Breast epithelium (tissue), 3 donors: ENCODE measurements around the gene GOLGA8Q.
"Not testable (repeated sequence)": the region's sequence is repeated elsewhere in the genome, so short reads cannot be mapped to it uniquely, and the experiment has no call there.

Source experiments
- POLR2A ChIP-seq: fragments of 450-650 bp; IDR thresholded peaks from one replicate; pipeline ENCODE4 v1.6.1; 2016; ENCODE audit warnings: antibody characterized with exemption, mild to moderate bottlenecking, moderate library complexity
- POLR2AphosphoS5 ChIP-seq, 3 donors: sonication (generic); formaldehyde crosslinking; IDR thresholded peaks; one replicate each; pipeline ENCODE4 v1.6.1; 2017; ENCODE audit warnings: antibody characterized with exemption in 3 of 3
- TF ChIP-seq, protein P1 (sequence below), 3 donors: fragments of 450-650 bp; IDR thresholded peaks; one replicate each; pipeline ENCODE4 v1.5.1; 2016 to 2017; ENCODE audit warnings: antibody characterized with exemption in 3 of 3, mild to moderate bottlenecking in 3 of 3, moderate library complexity in 3 of 3

DNA sequence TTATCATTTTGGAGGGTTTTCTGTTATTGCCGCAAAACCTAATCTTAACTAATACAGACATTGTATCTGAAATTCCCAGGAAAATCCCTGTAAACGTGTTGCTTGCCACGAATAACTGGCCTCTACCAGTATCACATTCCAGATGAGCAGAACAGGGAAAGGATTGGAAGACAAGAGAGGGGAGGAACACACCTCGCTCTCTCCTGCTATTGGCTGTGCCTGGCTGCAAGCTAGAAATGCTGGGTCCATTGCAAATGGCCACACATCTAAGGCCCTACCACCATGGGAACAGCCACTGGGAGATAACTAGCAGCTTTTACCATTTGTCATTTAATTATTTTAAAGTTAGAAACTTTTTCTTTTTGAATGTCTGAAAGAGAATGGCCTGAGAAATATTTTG is 37.3 kb upstream of the GOLGA8Q start:
- not testable (repeated sequence) for TF ChIP-seq POLR2A; POLR2AphosphoS5 (IDR thresholded peaks at IDR 0.05)
- TF ChIP-seq, protein P1, sequence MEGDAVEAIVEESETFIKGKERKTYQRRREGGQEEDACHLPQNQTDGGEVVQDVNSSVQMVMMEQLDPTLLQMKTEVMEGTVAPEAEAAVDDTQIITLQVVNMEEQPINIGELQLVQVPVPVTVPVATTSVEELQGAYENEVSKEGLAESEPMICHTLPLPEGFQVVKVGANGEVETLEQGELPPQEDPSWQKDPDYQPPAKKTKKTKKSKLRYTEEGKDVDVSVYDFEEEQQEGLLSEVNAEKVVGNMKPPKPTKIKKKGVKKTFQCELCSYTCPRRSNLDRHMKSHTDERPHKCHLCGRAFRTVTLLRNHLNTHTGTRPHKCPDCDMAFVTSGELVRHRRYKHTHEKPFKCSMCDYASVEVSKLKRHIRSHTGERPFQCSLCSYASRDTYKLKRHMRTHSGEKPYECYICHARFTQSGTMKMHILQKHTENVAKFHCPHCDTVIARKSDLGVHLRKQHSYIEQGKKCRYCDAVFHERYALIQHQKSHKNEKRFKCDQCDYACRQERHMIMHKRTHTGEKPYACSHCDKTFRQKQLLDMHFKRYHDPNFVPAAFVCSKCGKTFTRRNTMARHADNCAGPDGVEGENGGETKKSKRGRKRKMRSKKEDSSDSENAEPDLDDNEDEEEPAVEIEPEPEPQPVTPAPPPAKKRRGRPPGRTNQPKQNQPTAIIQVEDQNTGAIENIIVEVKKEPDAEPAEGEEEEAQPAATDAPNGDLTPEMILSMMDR (IDR thresholded peaks at IDR 0.05): not testable (repeated sequence)
